NCI-H2029 (cell line): ENCODE results near the gene NECAP2.

Source experiments
- DNase-seq: peaks from one replicate; lab custom pipeline; 2025; lab: John Stamatoyannopoulos, UW

NECAP2 gene, protein sequence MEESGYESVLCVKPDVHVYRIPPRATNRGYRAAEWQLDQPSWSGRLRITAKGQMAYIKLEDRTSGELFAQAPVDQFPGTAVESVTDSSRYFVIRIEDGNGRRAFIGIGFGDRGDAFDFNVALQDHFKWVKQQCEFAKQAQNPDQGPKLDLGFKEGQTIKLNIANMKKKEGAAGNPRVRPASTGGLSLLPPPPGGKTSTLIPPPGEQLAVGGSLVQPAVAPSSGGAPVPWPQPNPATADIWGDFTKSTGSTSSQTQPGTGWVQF

DNA sequence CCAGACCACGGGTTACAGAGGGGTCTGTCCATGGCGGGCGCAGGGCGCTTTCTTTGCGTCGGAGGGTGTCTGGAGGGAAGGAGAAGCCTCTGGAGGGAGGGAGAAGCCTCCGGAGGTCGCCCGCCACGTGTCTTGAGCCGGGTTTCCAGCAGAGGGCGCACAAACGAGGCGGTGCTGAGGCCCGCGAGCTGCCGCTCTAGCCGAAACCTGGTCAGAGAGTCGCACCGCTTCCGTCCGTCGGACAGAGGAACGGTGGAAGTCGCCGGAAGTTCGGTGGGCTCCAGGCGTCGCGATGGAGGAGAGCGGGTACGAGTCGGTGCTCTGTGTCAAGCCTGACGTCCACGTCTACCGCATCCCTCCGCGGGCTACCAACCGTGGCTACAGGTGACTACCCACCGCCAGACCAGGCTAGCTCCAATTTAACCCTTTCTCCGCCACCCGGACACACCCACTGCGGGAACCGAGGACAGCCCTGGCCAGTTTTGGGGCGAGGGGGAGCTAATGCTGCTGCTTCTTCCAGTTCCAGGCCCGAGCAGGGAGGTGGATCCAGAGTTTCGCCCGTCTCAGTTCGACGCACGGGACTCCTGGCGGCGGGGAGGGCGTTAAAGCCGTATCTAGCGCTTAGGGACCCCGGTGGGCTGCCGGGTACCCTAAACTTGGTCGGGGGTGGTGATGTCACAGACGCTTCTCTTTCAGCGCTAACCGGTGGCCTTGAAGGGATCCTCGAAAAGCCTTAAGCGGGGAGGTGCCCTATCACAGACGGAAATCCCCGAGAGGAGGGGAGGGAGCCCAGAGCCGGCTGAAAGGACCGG lies at the start of gene NECAP2:
Gene NECAP2, plus strand, starts transcription at position 255 of the 812 bp plus-strand sequence. Its CDS starts 38 bp downstream, at position 293.
- peak; percentile 80 for DNase-seq

DNA sequence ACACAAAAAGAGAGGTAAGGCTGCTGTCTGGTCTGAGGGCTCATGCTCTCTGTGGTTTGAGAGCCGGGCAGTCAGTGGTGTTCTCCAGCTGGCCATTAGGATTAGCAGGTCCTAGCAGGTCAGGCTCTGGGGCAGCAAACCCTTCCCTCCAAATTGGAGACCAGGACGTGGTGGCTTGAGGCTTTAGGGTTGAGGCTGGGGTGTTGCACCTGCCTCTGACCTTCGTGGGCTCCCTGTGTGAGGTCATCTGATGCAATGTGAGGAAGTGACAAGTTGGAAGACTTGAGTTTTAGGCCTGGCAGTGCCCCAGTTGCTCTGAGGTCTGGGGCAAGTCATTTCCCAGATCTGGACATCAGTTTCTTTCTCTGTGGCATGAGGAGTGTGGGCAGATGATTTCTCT lies 49.1 kb upstream of the NECAP2 start:
- DNase-seq, result no peak

DNA sequence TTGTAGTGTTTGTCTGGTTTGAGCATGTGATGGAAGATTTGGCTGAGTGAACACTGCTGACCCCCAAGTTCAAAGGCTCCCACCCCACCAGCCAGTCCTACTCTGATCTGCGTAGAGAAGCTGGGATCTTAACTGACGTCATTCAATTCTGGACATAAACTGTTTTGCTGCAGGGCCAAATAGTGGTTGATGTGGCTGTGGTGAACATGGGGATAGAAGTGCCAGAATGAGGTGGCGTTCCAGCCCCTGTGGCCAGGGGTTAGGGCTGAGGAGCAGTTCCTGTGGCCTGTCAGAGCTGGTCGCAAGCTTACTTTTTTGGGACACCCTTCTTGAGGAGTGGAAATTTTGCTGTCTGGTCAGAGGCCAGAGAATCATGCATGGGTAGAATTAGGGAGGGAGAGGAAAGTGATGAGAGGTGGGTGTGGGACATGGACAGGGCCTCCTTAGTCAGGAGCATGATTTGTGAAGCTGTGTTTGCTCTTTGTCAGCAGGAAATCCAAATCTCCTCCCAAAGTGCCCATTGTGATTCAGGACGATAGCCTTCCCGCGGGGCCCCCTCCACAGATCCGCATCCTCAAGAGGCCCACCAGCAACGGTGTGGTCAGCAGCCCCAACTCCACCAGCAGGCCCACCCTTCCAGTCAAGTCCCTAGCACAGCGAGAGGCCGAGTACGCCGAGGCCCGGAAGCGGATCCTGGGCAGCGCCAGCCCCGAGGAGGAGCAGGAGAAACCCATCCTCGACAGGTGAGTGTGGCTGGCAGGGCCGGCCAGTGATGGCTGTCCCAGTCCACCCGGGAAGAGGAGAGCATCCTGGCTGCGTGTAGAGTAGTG lies 47.6 kb upstream of the NECAP2 start:
- DNase-seq, result no peak

DNA sequence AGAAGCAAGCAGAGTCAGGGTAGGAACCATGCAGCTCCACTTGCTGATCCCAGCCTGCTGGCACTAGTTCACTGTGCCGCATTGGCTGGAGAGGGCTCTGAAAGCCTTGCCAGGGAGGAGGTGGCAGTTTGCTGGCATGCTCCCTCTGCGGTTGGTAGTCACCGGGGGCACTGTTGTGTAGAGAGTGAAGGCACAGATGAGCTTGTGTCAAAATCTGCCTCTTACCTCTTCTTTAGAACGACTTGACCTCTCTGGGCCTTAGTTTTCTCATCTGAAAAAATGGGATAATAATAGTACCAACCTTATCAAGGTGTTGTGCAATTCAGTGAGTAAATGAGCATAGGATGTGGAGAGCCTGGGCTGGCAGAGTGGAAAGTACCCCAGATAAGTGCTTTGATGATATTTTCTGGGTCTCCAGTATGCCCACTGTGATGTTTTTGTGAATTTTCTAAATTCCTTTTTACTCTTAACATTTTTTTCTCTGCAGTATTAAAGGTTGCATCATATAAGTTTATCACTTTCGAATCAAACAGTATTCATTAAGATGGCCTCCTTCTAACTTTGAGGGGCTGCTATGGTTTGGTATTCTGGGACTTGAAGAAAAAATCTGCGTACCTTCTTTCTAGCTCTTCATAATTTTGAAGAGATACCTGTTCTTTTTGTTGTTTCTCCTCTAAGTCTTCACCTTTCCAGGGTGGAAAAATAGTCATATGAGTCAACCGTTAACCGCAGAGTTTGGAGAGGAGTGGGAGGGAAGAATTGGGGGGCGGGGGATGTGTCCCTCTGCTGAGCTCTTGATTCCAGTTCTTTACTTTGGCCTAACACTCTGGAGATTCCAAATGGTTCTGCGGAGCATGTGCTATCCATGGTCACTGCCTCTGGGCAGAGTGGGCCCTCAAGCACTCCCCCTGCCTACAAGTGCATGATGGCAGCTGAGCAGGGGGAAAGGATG lies 46.7 kb upstream of the NECAP2 start:
- DNase-seq, result no peak

DNA sequence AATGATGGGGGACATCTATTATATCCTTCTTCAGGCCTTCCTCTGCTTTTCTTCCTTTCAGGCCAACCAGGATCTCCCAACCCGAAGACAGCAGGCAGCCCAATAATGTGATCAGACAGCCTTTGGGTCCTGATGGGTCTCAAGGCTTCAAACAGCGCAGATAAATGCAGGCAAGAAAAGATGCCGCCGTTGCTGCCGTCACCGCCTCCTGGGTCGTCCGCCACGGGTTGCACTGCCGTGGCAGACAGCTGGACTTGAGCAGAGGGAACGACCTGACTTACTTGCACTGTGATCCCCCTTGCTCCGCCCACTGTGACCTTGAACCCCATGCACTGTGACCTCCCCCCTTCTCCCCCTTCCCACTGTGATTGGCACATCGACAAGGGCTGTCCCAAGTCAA lies 45.5 kb upstream of the NECAP2 start:
- no peak for DNase-seq

DNA sequence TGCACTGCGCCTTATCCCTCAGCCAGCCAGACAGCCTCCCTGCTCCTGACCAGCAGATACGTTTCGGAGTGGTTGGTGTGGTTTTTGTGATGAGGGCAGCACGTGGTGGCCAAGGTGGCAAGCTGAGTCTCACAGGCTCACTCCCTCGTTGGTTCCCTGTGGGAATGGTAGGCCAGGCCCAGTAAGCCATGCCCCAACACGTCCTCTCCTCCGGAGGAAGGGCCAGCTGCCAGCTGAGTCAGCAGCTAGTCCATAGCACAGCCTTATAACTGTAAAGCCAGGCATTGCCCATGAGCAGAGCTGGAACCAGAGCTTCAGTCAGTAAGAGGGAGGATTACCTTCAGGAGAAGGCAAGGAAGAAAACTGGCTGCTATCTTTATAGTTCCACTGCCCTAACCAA lies 43.9 kb upstream of the NECAP2 start:
- DNase-seq, result no peak

DNA sequence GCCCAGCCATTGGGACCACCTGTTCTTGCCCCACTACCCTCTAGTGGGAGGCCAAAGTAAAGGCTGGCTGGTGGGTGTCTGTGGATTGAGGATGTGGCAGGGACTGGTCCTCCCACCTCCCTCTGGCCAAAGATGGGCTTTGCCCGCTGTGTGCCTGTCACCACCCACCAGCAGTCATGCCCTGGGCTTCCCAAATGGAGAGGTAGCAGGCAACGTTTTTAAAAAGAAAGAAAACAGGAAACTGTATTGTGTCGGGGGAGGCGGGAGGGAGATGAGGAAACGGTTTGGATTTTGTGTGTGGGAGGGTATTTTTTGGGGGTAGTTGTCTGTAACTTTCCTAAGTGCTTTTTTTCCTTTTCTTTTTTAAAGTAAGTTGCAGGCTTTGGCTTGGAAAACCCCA lies 43.4 kb upstream of the NECAP2 start:
- no peak for DNase-seq

DNA sequence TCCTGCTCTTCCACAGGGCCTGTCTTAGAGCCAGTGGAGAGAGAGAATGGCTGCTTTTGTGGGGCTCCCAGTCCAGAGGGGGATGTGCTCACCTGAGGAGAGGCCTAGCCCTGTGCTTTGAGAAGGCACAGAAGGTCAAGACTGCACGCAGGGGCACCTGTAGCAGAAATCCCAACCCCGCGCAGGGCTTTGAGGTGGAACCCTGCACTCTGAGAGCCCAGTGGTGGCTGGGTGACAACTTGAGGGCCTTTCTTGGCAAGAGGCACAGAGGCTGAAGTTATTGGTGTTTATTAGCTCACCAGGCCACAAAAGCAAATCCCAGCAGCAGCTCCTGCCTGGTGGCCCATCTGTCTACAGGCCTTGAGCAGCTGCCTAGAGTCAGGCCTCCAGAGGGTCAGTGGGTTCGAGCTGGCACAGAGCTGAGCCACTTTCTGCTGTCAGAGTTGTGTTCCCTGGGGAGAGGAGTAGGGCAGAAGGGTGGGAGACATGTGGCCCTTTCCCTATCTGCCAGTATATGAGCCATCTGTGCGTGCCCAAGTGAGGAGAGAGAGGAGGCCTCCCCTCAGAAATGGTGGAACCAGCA lies 42.1 kb upstream of the NECAP2 start:
- no peak for DNase-seq

DNA sequence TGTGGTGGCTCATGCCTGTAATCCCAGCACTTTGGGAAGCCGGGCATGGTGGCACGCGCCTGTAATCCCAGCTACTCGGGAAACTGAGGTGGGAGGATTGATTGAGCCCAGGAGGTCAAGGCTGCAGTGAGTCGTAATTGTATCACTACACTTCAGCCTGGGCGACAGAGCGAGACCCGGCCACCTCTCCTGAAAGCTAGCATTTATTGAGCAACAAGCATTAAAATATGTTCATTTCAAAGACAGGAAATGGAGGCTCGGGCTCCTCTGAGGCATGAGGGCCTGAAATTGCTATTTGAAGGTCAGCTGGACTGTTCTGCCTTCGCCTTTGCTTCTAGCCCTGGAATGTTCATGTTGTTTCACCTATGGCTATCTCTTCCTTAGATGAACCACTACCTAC lies 37.8 kb upstream of the NECAP2 start:
- no peak for DNase-seq

DNA sequence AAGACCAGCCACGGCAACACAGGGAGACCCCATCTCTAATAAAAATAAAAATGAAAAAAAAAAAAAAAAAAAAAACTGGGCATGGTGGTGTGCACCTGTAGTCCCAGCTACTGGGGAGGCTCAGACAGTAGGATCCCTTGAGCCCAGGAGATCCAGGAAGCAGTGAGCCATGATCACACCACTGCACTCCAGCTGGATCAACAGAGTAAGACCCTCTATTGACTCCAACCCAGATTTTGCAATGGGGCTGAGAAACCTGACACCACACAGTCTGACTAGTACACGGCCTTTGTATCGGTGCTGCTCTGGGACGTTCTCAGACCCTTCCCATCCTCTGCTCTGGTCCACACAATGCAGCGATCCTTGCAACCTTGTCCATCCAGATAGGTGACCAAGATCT lies 35.1 kb upstream of the NECAP2 start:
- no peak for DNase-seq

DNA sequence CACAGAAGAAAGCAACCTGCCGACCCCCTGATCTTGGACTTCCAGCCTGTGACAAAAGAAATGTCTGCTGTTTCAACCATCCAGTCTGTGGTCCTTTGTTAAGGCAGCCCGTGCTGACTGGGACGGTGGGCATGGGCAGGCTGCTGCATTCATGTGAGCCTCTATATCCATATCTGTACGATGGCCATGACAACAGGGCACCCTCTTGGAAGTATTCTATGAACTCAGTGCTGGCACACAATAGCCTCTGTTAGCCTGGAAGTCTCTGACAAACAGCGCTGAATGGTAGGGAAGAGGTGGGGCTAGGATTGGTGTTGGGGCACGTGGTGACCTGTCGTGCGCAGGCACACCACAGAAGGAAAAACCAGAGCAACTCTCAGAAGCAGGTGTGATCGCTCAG lies 33.7 kb upstream of the NECAP2 start:
- no peak for DNase-seq

DNA sequence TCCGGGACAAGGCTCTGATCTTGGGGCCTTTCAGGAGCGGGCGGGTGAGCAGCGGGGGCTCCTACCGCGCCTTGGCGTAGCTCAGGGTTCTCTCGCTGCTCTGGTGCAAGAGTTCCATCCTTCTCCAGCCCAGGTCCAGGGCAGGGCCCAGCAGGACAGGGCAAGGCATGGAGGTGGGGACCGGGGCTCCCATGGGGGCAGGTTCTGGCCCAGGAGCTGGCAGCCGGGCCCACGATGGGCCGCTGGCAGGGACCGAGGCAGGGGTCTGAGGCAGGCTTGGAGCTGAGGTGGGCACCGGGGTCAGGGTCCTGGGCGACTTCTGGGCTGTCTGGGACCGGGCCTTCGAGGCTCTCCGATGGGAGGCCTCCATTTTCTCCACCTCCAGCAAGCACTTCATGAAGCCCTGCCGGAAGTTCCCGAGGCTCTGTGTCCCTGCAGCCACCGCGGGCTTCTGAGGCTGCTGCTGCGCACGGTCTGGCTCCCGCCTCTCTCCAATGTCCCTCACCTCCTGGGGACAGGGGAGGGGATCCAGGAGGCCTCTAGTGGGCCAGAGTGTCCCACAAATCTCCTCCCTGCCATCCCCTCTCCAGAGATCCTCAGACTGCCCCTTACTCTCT lies 30.9 kb upstream of the NECAP2 start:
- DNase-seq, result no peak

DNA sequence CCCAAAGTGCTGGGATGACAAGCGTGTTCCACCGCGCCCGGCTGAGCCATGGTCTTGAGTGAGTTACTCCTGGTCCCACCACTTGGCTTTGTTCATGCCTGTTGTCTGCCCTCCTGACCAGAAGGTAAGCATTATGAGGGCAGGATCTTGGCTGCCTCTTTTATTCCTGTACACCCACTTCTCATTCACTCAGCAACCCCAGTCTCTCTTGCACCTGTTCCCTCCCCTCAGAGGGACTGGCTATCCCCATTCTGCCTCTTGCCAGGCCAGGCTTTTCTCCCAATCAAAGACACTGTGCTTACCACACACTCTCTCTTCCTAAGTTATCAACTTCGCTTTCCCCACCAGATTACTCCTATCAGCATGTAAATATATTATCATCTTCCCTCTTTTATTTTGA lies 29.7 kb upstream of the NECAP2 start:
- no peak for DNase-seq

DNA sequence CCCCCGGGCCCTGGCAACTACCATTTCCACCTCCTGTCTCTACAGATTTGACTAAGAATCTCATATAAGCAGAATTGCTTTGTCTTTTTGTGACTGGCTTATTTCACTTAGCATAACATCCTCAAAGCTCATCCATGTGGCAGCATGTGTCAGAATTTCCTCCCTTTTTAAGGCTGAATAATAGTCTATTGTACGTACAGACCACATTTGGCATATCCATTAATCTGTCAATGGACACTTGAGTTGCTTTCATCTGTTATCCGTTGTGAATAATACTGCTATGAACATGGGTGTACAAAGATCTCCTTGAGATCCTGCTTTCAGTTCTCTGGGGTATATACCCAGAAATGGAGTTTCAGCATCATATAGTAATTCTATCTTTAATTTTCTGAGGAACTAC lies 27.3 kb upstream of the NECAP2 start:
- no peak for DNase-seq

DNA sequence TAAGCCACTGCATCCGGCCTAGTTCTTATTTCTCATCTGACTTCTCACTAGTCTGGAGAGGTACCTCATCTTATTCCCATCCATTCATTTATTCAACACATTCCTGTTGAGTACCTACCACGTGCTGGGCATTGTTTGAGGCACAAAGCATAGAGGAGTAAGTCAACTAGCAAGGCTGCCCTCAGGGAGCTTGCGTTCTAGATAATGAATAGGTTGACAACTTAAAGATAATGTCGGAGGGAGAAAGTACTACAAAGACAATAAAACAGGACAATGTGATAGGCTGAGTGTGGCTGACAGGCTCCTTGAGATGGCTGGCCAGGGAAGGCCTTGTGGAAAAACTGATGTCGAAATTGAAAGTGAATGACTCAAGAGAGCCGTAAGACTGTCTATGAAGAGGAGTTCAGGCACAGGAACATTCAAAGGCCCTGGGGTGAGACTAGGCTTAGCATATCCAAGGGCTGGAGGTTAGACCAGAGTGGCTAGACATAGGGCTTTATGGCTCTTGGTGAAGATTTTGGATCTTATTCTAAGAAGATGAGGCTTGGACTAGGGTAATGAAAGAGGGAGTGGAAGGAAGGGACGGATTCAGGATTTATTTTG lies 21.6 kb upstream of the NECAP2 start:
- no peak for DNase-seq

DNA sequence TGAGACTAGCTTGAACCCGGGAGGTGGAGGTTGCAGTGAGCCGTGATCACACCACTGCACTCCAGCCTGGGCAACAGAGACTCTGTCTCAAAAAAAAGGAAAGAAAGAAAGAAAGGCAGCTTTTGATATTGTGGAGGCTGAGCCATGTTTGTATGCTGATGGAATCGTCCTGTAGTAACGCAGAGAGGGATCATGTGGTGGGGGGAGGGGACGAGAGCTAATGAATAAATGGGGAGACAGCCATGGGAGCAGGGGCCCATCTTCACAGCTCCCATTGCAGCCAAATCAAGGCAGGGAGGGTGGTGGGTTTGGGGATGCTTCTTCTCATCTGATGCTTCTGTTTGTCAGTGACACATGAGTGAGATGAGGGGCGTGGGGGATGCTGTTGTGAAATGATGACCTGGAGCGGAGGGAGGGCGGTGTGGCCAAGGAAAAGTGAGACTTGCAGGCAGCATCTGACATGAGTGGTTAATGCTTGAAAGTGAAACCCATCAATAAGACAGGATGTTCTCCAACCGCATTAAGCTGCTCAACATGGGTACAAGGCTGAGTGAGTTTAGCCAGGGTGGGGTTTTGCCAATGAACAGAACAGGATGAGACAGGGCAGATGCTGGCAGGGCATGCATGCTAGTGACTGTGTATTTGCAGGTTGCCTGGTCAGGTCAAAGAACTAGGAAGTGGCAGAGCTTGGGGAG lies 20.0 kb upstream of the NECAP2 start:
- no peak for DNase-seq

DNA sequence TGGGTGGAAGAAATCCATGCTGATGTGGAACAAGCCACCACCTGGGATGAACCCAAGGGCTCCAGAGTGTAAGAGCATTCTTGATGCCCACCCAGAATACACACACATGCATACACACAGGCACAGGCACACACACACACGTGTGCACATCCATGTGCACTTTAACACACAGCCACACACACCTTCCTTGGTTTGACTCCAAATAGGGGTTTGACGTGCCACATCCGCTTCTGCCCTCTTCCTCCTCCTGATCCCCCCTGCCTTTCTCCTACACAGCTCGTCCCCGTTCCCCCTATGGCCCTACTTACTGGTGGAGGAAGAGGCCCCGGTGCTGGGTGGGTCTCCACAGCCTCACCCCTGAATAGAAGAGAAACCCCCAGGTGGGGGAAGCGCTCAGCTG lies 19.3 kb upstream of the NECAP2 start:
- no peak for DNase-seq

DNA sequence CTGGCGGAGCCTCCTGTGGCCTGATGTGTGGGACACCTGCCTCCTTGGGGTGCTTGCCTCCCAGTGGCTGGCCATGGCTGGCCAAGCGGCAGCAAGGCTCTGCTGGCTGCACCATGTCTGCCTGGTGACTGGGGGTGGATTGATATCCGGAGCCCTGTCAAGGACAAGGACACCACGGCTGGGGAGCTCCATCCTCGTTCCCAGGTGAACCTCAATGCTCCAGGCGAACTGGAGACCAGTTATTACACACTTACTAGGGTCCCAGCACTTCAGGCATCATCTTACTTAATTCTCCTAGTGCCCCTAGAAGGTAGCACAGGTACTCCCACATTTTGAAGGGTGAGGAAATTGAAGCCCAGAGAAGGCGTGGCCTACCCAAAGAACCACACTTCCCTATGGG lies 18.5 kb upstream of the NECAP2 start:
- DNase-seq, result no peak

DNA sequence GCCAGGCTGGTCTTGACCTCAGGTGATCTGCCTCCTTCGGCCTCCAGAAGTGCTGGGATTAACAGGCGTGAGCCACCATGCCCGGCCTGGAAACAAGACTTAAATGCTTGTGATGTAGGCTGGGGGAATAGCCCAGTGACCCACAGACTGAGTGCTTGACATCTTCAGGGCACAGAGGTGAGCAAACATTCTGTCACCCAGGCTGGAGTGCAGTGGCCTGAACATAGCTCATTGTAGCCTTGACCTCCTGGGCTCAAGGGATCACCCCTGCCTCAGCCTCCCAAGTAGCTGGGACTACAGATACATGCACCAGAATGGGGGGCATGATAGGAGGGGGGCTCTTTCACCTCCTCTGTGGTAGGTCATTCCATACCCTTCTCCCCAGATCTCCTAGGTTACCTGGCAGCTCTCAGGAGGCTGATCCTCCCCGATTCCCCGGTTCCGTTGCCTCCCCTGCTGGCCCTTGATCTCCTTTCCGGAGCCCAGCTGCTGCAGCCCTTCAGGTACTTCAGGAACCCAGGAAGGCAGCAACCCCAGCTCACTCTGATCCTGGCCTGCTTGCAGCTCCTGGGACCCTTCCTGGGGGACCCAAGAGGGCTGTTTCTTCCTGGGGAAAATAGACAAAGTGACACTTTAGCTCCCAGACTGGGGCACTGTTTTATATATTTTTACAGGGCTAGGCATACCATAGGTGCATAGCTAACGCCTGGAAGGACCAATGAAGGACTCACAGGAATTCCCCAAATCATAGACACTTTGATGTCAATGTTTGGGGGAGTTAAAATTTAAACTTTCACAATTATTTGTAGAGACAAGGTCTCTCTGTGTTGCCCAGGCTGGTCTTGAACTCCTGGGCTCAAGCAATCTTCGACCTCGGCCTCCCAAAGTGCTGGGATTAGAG lies 15.1 kb upstream of the NECAP2 start:
- no peak for DNase-seq
